Gastroesophageal sphincter (tissue), 4 donors: ENCODE measurements around the gene HDAC4. TPM values are rescaled to one million over a fixed set of nuclear protein-coding genes. Genes with fewer than 3 reads are reported as not detected.
A peak's percentile ranks its signal among the peaks of the same experiment; 100 is the strongest.

Experiments
- ATAC-seq: fragments of 150-250 bp; one replicate; pipeline ENCODE4 v1.9.1; 2016; ENCODE audit warnings: mild to moderate bottlenecking, moderate library complexity
- H3K27ac ChIP-seq, 4 donors: fragments of 200-600 bp; sonication (generic) in 3 of 4; 1 replicate in 3 of 4; 2 replicates in 1 of 4; pipeline ENCODE4 v1.5.1; 2016 to 2019
- H3K27me3 ChIP-seq: fragments of 200-600 bp; sonication (generic); one replicate; pipeline ENCODE4 v1.5.1; 2019
- H3K36me3 ChIP-seq, 2 donors: fragments of 200-600 bp; sonication (generic); one replicate each; pipeline ENCODE4 v1.5.1; 2019; ENCODE audit warnings: control low read depth in 1 of 2
- H3K4me1 ChIP-seq, 3 donors: fragments of 200-600 bp; sonication (generic); 1 replicate in 2 of 3; 2 replicates in 1 of 3; pipeline ENCODE4 v1.5.1; 2016 to 2019; ENCODE audit warnings: control low read depth in 2 of 3
- H3K4me3 ChIP-seq, 2 donors: fragments of 200-600 bp; sonication (generic); one replicate each; pipeline ENCODE4 v1.5.1; 2019; ENCODE audit warnings: mild to moderate bottlenecking in 1 of 2, moderate library complexity in 1 of 2
- H3K9me3 ChIP-seq, 3 donors: fragments of 200-600 bp; sonication (generic); one replicate each; pipeline ENCODE4 v1.5.1; 2017 to 2019; ENCODE audit warnings: control low read depth in 2 of 3
- CTCF ChIP-seq, 4 experiments: fragments of 200-600 bp in 2 of 4; fragments of 450-650 bp in 2 of 4; sonication (generic) in 1 of 4; IDR thresholded peaks; one replicate each; pipeline ENCODE4 v1.5.1; 2017 to 2019; ENCODE audit warnings: antibody characterized with exemption in 4 of 4, mild to moderate bottlenecking in 2 of 4, moderate library complexity in 2 of 4
- EP300 ChIP-seq: sonication (generic); formaldehyde crosslinking; IDR thresholded peaks from one replicate; pipeline ENCODE4 v1.6.1; 2017; ENCODE audit warnings: antibody characterized with exemption, mild to moderate bottlenecking
- POLR2A ChIP-seq, 2 donors: fragments of 450-650 bp; IDR thresholded peaks; one replicate each; pipeline ENCODE4 v1.6.1; 2017; ENCODE audit warnings: antibody characterized with exemption in 2 of 2, mild to moderate bottlenecking in 2 of 2, moderate library complexity in 1 of 2
- POLR2AphosphoS5 ChIP-seq: sonication (generic); formaldehyde crosslinking; IDR thresholded peaks from one replicate; pipeline ENCODE4 v1.6.1; 2017; ENCODE audit warnings: antibody characterized with exemption
- WGBS, 2 donors: methylation state at CpG; one replicate each; pipeline ENCODE4 v1.1.5; 2018; ENCODE audit warnings: low coverage in 1 of 2; 5-methylcytosine and 5-hydroxymethylcytosine counted together
- total RNA-seq, 4 donors: library from RNA; depleted of rRNA; stranded (reverse); fragments of >200 nt; gene quantifications; one replicate each; pipeline ENCODE4 v1.1.0, GENCODE V29; 2016

The HDAC4 gene
- total RNA-seq, 4 donors from 2014 or later, result 41.3 to 104 (median 85.8) TPM

- Histone ChIP-seq H3K36me3 (peaks cover 0 to 61% of the 10 kb centered on the region in 2 donors), H3K27ac (peak overlapping the region in 3 of 4 donors; percentile 79 to 91 (median 81)), H3K4me3 (no peak overlapping the region), H3K27me3 (no peaks in the 10 kb centered on the region), H3K4me1 (peaks cover 0 to 64% (median 21%) of the 10 kb centered on the region in 3 donors), H3K9me3 (no peaks in the 10 kb centered on the region)
- ATAC-seq, result no peak
- WGBS, 2 donors, result 13 to 18% methylated on average over 2 to 6 of the region's 8 CpGs
- no peak for TF ChIP-seq POLR2AphosphoS5
- TF ChIP-seq CTCF (IDR thresholded peaks at IDR 0.05), result no peak
- no peak for TF ChIP-seq EP300
These were observed 287.2 kb downstream of the HDAC4 start for GRCh38 chr2:239113615-239114014.

GRCh38 chr2:239113171-239113570 is 287.6 kb downstream of the HDAC4 start:
- Histone ChIP-seq H3K36me3 (peaks cover 0 to 63% of the 10 kb centered on the region in 2 donors), H3K4me1 (peaks cover 0 to 59% (median 21%) of the 10 kb centered on the region in 3 donors), H3K27ac (peak overlapping the region in 3 of 4 donors; percentile 79 to 91 (median 81)), H3K27me3 (no peaks in the 10 kb centered on the region), H3K9me3 (no peaks in the 10 kb centered on the region), H3K4me3 (no peak overlapping the region)
- 15 to 25% methylated on average over 8 to 12 of the region's 12 CpGs for WGBS, 2 donors
- peak; percentile 30 for ATAC-seq
- TF ChIP-seq CTCF (IDR thresholded peaks at IDR 0.05) (no peak), POLR2AphosphoS5 (no peak), EP300 (no peak), POLR2A (IDR thresholded peaks at IDR 0.05) (no peak)

- Histone ChIP-seq H3K27me3 (no peaks in the 10 kb centered on the region), H3K9me3 (no peaks in the 10 kb centered on the region), H3K4me3 (no peak overlapping the region), H3K36me3 (peaks cover 0 to 66% of the 10 kb centered on the region in 2 donors), H3K4me1 (peaks cover 0 to 55% (median 21%) of the 10 kb centered on the region in 3 donors), H3K27ac (peak overlapping the region in 3 of 4 donors; percentile 79 to 91 (median 81))
- WGBS, 2 donors, result 71 to 86% methylated on average over 5 to 7 of the region's 14 CpGs
- ATAC-seq, result no peak
- TF ChIP-seq EP300 (no peak), POLR2A (IDR thresholded peaks at IDR 0.05) (no peak), POLR2AphosphoS5 (no peak), CTCF (IDR thresholded peaks at IDR 0.05) (no peak)
These were observed 288.6 kb downstream of the HDAC4 start for GRCh38 chr2:239112127-239112774.

- peak overlapping the region in 3 of 4 donors; percentile 79 to 91 (median 81) for H3K27ac ChIP-seq
- 40% methylated on average over 1 of the region's 36 CpGs; no CpG with 5 or more reads in 1 of the 2 donors for WGBS, 2 donors
- peaks cover 0 to 70% of the 10 kb centered on the region in 2 donors for H3K36me3 ChIP-seq
- no peak for ATAC-seq
- TF ChIP-seq EP300 (no peak), CTCF (IDR thresholded peaks at IDR 0.05) (no peak), POLR2A (IDR thresholded peaks at IDR 0.05) (no peak), POLR2AphosphoS5 (no peak)
- H3K4me1 ChIP-seq, result peaks cover 0 to 55% (median 21%) of the 10 kb centered on the region in 3 donors
- H3K27me3 ChIP-seq, result no peaks in the 10 kb centered on the region
- no peak overlapping the region for H3K4me3 ChIP-seq
- no peaks in the 10 kb centered on the region for H3K9me3 ChIP-seq
These were observed 289.3 kb downstream of the HDAC4 start for GRCh38 chr2:239111401-239112100.
